Fibroblast of lung (primary cell): ENCODE measurements around the gene COL9A1.

Experiments used
- EZH2 ChIP-seq: IDR thresholded peaks from 2 replicates; pipeline ENCODE4 v1.5.1; 2012; ENCODE audit warnings: low read length, control low read depth, mild to moderate bottlenecking; ENCODE audit errors: missing control alignments
- TF ChIP-seq, protein P1 (sequence below), 2 donors: IDR thresholded peaks in 1 of 2; conservative IDR thresholded peaks in 1 of 2; 1 replicate in 1 of 2; 2 replicates in 1 of 2; pipeline ENCODE4 v1.5.1; 2011 to 2012; ENCODE audit warnings: low read length in 2 of 2, control low read depth in 1 of 2, inconsistent platforms in 1 of 2, low read depth in 1 of 2, mild to moderate bottlenecking in 1 of 2

GRCh38 chr6:70186461-70186860 is 116.4 kb downstream of the COL9A1 start:
- TF ChIP-seq, protein P1, sequence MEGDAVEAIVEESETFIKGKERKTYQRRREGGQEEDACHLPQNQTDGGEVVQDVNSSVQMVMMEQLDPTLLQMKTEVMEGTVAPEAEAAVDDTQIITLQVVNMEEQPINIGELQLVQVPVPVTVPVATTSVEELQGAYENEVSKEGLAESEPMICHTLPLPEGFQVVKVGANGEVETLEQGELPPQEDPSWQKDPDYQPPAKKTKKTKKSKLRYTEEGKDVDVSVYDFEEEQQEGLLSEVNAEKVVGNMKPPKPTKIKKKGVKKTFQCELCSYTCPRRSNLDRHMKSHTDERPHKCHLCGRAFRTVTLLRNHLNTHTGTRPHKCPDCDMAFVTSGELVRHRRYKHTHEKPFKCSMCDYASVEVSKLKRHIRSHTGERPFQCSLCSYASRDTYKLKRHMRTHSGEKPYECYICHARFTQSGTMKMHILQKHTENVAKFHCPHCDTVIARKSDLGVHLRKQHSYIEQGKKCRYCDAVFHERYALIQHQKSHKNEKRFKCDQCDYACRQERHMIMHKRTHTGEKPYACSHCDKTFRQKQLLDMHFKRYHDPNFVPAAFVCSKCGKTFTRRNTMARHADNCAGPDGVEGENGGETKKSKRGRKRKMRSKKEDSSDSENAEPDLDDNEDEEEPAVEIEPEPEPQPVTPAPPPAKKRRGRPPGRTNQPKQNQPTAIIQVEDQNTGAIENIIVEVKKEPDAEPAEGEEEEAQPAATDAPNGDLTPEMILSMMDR (conservative IDR thresholded peaks at IDR 0.05 in 1 of 2, IDR thresholded peaks at IDR 0.05 in 1 of 2; ENCODE audit: low read depth in 1 of 2, low read length in 2 of 2): no peak
- no peak for TF ChIP-seq EZH2
